ENCODE results near the gene ARF3. TPM values are rescaled to one million over a fixed set of nuclear protein-coding genes. Genes with fewer than 3 reads are reported as not detected.

ARF3 gene
- total RNA-seq, 1 donor from 2014 or later = 59.5 TPM

DNA sequence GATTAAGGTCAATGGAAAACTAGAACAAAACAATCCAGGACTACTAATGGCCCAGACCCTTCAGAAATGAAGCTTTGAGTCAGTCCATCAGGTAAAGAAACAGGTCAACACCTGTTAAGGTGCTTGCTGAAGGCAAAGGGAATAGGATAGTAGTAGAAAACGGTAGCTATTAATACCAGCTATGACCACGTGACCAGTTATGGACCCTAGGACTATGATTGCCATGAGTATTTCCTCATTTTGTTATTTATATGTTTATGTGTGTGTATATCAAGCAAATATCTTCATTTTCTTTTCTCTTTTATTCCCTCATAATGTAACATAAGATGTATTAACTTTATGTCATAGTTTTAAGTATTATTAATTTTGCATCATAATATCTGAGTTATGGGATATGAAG is 57.6 kb downstream of the ARF3 start:
- no peak for DNase-seq (ENCODE audit: low spot score)
- intact Hi-C loops (cut with DNase I) = no loop called here

DNA sequence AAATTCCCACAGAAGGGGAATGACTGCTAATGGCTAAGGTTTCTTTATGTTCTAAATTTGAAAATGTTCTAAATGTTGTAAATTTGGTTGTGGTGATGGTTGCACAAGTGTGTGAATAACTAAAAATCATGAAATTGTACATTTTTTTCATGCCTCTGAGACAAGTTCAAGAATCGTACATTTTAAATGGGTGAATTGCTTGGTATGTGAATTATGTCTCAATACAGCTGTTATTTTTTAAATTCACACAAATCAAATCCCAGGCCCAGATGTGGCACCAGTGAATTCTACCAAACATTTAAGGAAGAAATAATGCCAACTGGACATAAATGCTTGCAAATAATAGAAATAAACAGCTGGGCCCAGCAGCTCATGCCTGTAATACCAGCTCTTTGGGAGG is 63.0 kb downstream of the ARF3 start:
- intact Hi-C loops (cut with DNase I) = no loop called here
- no peak for DNase-seq (ENCODE audit: low spot score)

DNA sequence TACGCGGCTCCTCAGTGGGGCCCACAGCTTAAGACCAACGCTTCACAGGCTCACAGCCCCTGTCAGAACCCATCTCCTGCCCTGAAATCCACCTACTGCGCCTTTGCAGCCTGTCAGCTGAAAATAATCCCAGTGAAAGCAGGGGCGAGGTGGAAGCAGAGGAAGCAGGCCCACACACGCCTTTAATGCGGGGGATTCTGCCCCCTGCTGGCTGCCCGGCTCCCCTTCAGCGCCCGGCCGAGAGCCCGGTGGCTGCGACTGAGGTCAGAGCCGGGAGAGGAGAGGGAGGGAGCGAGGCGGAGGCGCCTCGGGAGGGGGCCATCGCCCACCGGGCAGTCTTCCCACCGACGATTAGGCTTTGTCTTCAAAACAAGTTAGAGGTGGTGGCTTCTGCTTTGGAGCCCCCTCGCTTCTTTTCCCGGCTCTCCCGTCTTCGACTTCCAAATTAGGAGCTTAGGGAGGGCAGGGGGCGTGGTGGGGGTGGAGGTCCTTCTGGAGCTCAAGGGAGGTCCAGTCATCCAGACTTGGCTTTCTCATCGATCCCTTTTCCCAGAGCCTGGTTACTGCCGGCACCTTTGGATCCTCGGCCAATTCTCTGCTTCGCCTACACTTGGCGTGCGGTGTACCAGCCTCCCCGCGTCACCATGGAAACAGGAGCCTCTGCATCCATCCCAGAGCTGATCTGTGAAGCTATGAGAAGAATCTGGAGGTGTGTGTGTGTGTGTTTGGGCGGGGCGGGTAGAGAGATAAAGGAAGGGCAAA is 66.4 kb downstream of the ARF3 start:
- intact Hi-C loops (cut with DNase I) = loop anchor here (1.0 kb wide), 1 partner anchor 39 kb away; the partner anchor contains the start of gene DDX23
- peak; percentile 85 for DNase-seq (ENCODE audit: low spot score)

DNA sequence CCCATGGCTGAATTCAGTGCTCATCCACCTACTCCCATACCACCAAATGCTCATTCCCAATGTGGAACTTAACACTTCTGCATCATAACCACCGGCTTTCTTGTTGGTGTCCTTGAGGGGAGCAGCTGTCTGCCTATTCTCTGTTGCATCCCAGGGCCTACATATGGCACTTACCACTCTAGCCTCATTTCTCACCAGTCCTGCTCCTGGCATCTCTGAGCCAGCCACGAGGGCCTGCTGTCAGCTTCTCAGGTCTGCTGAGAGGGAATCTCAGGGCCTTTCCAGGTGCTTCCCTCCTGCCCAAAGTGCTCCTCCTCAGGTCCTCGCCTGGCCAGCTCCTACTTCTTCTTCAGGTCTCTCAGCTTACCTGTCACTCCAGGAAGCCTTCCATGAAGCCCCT is 67.6 kb downstream of the ARF3 start:
- intact Hi-C loops (cut with DNase I) = loop anchor here (1.0 kb wide), 1 partner anchor 37 kb away; the partner anchor contains the start of gene DDX23
- DNase-seq (ENCODE audit: low spot score) = no peak

Other genes starting within 250 kb of the ARF3 start
- gene CCNT1, start 240.8 kb downstream of the ARF3 start, total RNA-seq = 23.5 TPM
- 195 TPM for gene ADCY6, start 168.4 kb downstream of the ARF3 start, total RNA-seq
- 9.2 TPM for gene CACNB3, start 139.0 kb downstream of the ARF3 start, total RNA-seq
- gene DDX23, start 105.3 kb downstream of the ARF3 start, total RNA-seq = 33.3 TPM
- gene RND1, start 91.6 kb downstream of the ARF3 start, total RNA-seq = 0.62 TPM
- gene FKBP11, start 32.0 kb downstream of the ARF3 start, total RNA-seq = 5.5 TPM
- 0.16 TPM for gene WNT10B, start 14.2 kb upstream of the ARF3 start, total RNA-seq
- not detected for gene WNT1, start 20.8 kb upstream of the ARF3 start, total RNA-seq
- 1.00 TPM for gene DDN, start 41.9 kb upstream of the ARF3 start, total RNA-seq
- gene PRKAG1, start 61.3 kb upstream of the ARF3 start, total RNA-seq = 80.4 TPM
- 63.8 TPM for gene KMT2D, start 103.3 kb upstream of the ARF3 start, total RNA-seq
- gene RHEBL1, start 112.5 kb upstream of the ARF3 start, total RNA-seq = 0.38 TPM
- gene DHH, start 137.3 kb upstream of the ARF3 start, total RNA-seq = 1.6 TPM
- 33.3 TPM for gene LMBR1L, start 153.4 kb upstream of the ARF3 start, total RNA-seq
- gene TUBA1B, start 173.9 kb upstream of the ARF3 start, total RNA-seq = 377 TPM
- gene TUBA1A, start 231.6 kb upstream of the ARF3 start, total RNA-seq = 250 TPM